ENCODE data around the gene THEMIS. TPM values are rescaled to one million over a fixed set of nuclear protein-coding genes. Genes with fewer than 3 reads are reported as not detected.

THEMIS gene
- total RNA-seq, 1 donor from 2014 or later = not detected

GRCh38 chr6:127732927-127733326 lies 167.9 kb downstream of the THEMIS start:
- TF ChIP-seq CTCF (IDR thresholded peaks at IDR 0.05) = no peak
- peaks cover 35% of the 10 kb centered on the region for H3K27me3 Mint-ChIP-seq (ENCODE audit: low read depth)
- H3K4me3 Mint-ChIP-seq (ENCODE audit: unreplicated experiment) = no peak overlapping the region
- H3K4me1 Mint-ChIP-seq (ENCODE audit: low read depth) = peaks cover 5% of the 10 kb centered on the region
- H3K36me3 Mint-ChIP-seq (ENCODE audit: low read depth) = no peaks in the 10 kb centered on the region
- H3K9me3 Mint-ChIP-seq (ENCODE audit: low read depth) = no peaks in the 10 kb centered on the region
- DNase-seq (ENCODE audit: low spot score) = no peak
- H3K27ac Mint-ChIP-seq (ENCODE audit: unreplicated experiment) = no peak overlapping the region

GRCh38 chr6:127727260-127727953 lies 173.5 kb downstream of the THEMIS start:
- TF ChIP-seq CTCF (IDR thresholded peaks at IDR 0.05) = no peak
- Mint-ChIP-seq H3K4me3 (ENCODE audit: unreplicated experiment) (no peak overlapping the region), H3K9me3 (ENCODE audit: low read depth) (no peaks in the 10 kb centered on the region), H3K4me1 (ENCODE audit: low read depth) (peaks cover 5% of the 10 kb centered on the region), H3K36me3 (ENCODE audit: low read depth) (no peaks in the 10 kb centered on the region), H3K27ac (ENCODE audit: unreplicated experiment) (no peak overlapping the region), H3K27me3 (ENCODE audit: low read depth) (peaks cover 43% of the 10 kb centered on the region)
- DNase-seq (ENCODE audit: low spot score) = no peak

GRCh38 chr6:127725821-127726220 lies 175.0 kb downstream of the THEMIS start:
- H3K4me3 Mint-ChIP-seq (ENCODE audit: unreplicated experiment) = no peak overlapping the region
- H3K27ac Mint-ChIP-seq (ENCODE audit: unreplicated experiment) = no peak overlapping the region
- H3K9me3 Mint-ChIP-seq (ENCODE audit: low read depth) = no peaks in the 10 kb centered on the region
- DNase-seq (ENCODE audit: low spot score) = no peak
- H3K4me1 Mint-ChIP-seq (ENCODE audit: low read depth) = peaks cover 5% of the 10 kb centered on the region
- no peak for TF ChIP-seq CTCF (IDR thresholded peaks at IDR 0.05)
- H3K27me3 Mint-ChIP-seq (ENCODE audit: low read depth) = peaks cover 49% of the 10 kb centered on the region
- no peaks in the 10 kb centered on the region for H3K36me3 Mint-ChIP-seq (ENCODE audit: low read depth)

- Mint-ChIP-seq H3K4me1 (ENCODE audit: low read depth) (peaks cover 8% of the 10 kb centered on the region), H3K4me3 (ENCODE audit: unreplicated experiment) (no peak overlapping the region), H3K9me3 (ENCODE audit: low read depth) (no peaks in the 10 kb centered on the region), H3K27ac (ENCODE audit: unreplicated experiment) (no peak overlapping the region), H3K36me3 (ENCODE audit: low read depth) (no peaks in the 10 kb centered on the region), H3K27me3 (ENCODE audit: low read depth) (peaks cover 40% of the 10 kb centered on the region)
- DNase-seq (ENCODE audit: low spot score) = no peak
- no peak for TF ChIP-seq CTCF (IDR thresholded peaks at IDR 0.05)
These were observed 182.2 kb downstream of the THEMIS start for GRCh38 chr6:127718694-127719093.

GRCh38 chr6:127717384-127717783 lies 183.5 kb downstream of the THEMIS start:
- DNase-seq (ENCODE audit: low spot score) = no peak
- Mint-ChIP-seq H3K4me1 (ENCODE audit: low read depth) (peaks cover 8% of the 10 kb centered on the region), H3K36me3 (ENCODE audit: low read depth) (no peaks in the 10 kb centered on the region), H3K9me3 (ENCODE audit: low read depth) (no peaks in the 10 kb centered on the region), H3K4me3 (ENCODE audit: unreplicated experiment) (no peak overlapping the region), H3K27ac (ENCODE audit: unreplicated experiment) (no peak overlapping the region), H3K27me3 (ENCODE audit: low read depth) (peaks cover 41% of the 10 kb centered on the region)
- TF ChIP-seq CTCF (IDR thresholded peaks at IDR 0.05) = no peak

Data from chondrocyte (in vitro differentiated cells).